T-helper 2 cell treated with Interferon-gamma antibody and Interleukin-4, amounts not matched to agents 5 μg/mL and 100 μg/mL, for 36 hours (primary cell): ENCODE data around the gene ATP6V0C.
"Not testable (repeated sequence)": the region's sequence is repeated elsewhere in the genome, so short reads cannot be mapped to it uniquely, and the experiment has no call there.

ENCODE experiments used
- DNase-seq: peaks from one replicate; pipeline ENCODE4 v3.0.0; 2021; ENCODE audit warnings: low spot score
- H3K27ac Mint-ChIP-seq: one replicate; pipeline ENCODE4 v1.8.0; 2021; ENCODE audit warnings: mild to moderate bottlenecking, mixed read lengths
- H3K27me3 Mint-ChIP-seq: one replicate; pipeline ENCODE4 v1.8.0; 2021; ENCODE audit warnings: low read depth, mixed read lengths
- H3K36me3 Mint-ChIP-seq: one replicate; pipeline ENCODE4 v1.8.0; 2021; ENCODE audit warnings: low read depth, mixed read lengths
- H3K4me1 Mint-ChIP-seq: one replicate; pipeline ENCODE4 v1.8.0; 2021; ENCODE audit warnings: low read depth, mixed read lengths
- H3K4me3 Mint-ChIP-seq: one replicate; pipeline ENCODE4 v1.8.0; 2022; ENCODE audit warnings: mild to moderate bottlenecking, moderate library complexity, mixed read lengths
- H3K9me3 Mint-ChIP-seq: one replicate; pipeline ENCODE4 v1.8.0; 2021; ENCODE audit warnings: mixed read lengths

Gene ATP6V0C

GRCh38 chr16:2529961-2530628 is 16.3 kb downstream of the ATP6V0C start:
- no peak for DNase-seq
- peaks cover 14% of the 10 kb centered on the region for H3K4me1 Mint-ChIP-seq
- H3K9me3 Mint-ChIP-seq, result no peaks in the 10 kb centered on the region
- peaks cover 8% of the 10 kb centered on the region for H3K36me3 Mint-ChIP-seq
- peak overlapping the region; percentile 39 for H3K4me3 Mint-ChIP-seq
- peak overlapping the region; percentile 57 for H3K27ac Mint-ChIP-seq
- no peaks in the 10 kb centered on the region for H3K27me3 Mint-ChIP-seq

- Mint-ChIP-seq H3K27me3 (no peaks in the 10 kb centered on the region), H3K9me3 (no peaks in the 10 kb centered on the region), H3K36me3 (peaks cover 8% of the 10 kb centered on the region), H3K4me1 (peaks cover 14% of the 10 kb centered on the region), H3K27ac (peak overlapping the region; percentile 100), H3K4me3 (peak overlapping the region; percentile 99)
- DNase-seq, result no peak
These were observed 17.0 kb downstream of the ATP6V0C start for GRCh38 chr16:2530629-2531318.

- Mint-ChIP-seq H3K4me3 (peak within 1 kb of the TSS; percentile 99), H3K4me1 (peaks cover 14% of the 10 kb centered on the region), H3K36me3 (peaks cover 4% of the 10 kb centered on the region), H3K27me3 (no peaks in the 10 kb centered on the region), H3K27ac (peak within 1 kb of the TSS; percentile 100), H3K9me3 (no peaks in the 10 kb centered on the region)
- DNase-seq, result no peak
These were observed 17.6 kb downstream of the ATP6V0C start, which contains the start of gene CEMP1 for GRCh38 chr16:2531371-2531695. TSS of gene CEMP1 (minus strand) at chr16:2531408. CDS start at chr16:2531073, 335 bp downstream.

GRCh38 chr16:2531696-2532493 is 18.1 kb downstream of the ATP6V0C start:
- Mint-ChIP-seq H3K9me3 (no peaks in the 10 kb centered on the region), H3K36me3 (peaks cover 4% of the 10 kb centered on the region), H3K4me3 (peak overlapping the region; percentile 99), H3K27ac (peak overlapping the region; percentile 100), H3K4me1 (peaks cover 14% of the 10 kb centered on the region), H3K27me3 (no peaks in the 10 kb centered on the region)
- DNase-seq, result peak; percentile 98

- Mint-ChIP-seq H3K27ac (peak overlapping the region; percentile 100), H3K27me3 (no peaks in the 10 kb centered on the region), H3K36me3 (peaks cover 4% of the 10 kb centered on the region), H3K4me3 (peak overlapping the region; percentile 99), H3K4me1 (peaks cover 18% of the 10 kb centered on the region), H3K9me3 (no peaks in the 10 kb centered on the region)
- DNase-seq, result peak; percentile 67
These were observed 18.9 kb downstream of the ATP6V0C start for GRCh38 chr16:2532494-2533141.

GRCh38 chr16:2533142-2533755 is 19.5 kb downstream of the ATP6V0C start:
- peak overlapping the region; percentile 100 for H3K27ac Mint-ChIP-seq

GRCh38 chr16:2533912-2534311 is 20.2 kb downstream of the ATP6V0C start:
- DNase-seq, result no peak
- Mint-ChIP-seq H3K4me1 (peaks cover 20% of the 10 kb centered on the region), H3K4me3 (peak overlapping the region; percentile 64), H3K36me3 (peaks cover 4% of the 10 kb centered on the region), H3K27me3 (no peaks in the 10 kb centered on the region), H3K27ac (peak overlapping the region; percentile 100), H3K9me3 (no peaks in the 10 kb centered on the region)

More at GRCh38 chr16:2533142-2533755, 19.5 kb downstream of the ATP6V0C start:
- H3K27me3 Mint-ChIP-seq, H3K9me3 Mint-ChIP-seq, DNase-seq, H3K36me3 Mint-ChIP-seq: not testable (repeated sequence)
- H3K4me3 Mint-ChIP-seq, result peak overlapping the region; percentile 99
- H3K4me1 Mint-ChIP-seq, result peaks cover 18% of the 10 kb centered on the region

GRCh38 chr16:2534335-2534734 is 20.6 kb downstream of the ATP6V0C start:
- DNase-seq, result not testable (repeated sequence)

GRCh38 chr16:2535625-2536013 is 21.9 kb downstream of the ATP6V0C start:
- Mint-ChIP-seq H3K36me3 (peaks cover 9% of the 10 kb centered on the region), H3K4me1 (peaks cover 26% of the 10 kb centered on the region), H3K27ac (no peak overlapping the region), H3K9me3 (no peaks in the 10 kb centered on the region), H3K4me3 (no peak overlapping the region), H3K27me3 (no peaks in the 10 kb centered on the region)
- DNase-seq, result no peak

More at GRCh38 chr16:2534335-2534734, 20.6 kb downstream of the ATP6V0C start:
- H3K4me1 Mint-ChIP-seq, result peaks cover 22% of the 10 kb centered on the region
- H3K27ac Mint-ChIP-seq, result peak overlapping the region; percentile 100
- not testable (repeated sequence) for H3K9me3 Mint-ChIP-seq, H3K27me3 Mint-ChIP-seq, H3K36me3 Mint-ChIP-seq
- H3K4me3 Mint-ChIP-seq, result peak overlapping the region; percentile 64

- H3K27me3 Mint-ChIP-seq, result no peaks in the 10 kb centered on the region
- peak within 1 kb of the TSS; percentile 92 for H3K27ac Mint-ChIP-seq
- peak within 1 kb of the TSS; percentile 91 for H3K4me3 Mint-ChIP-seq
- peaks cover 15% of the 10 kb centered on the region for H3K36me3 Mint-ChIP-seq
- peak; percentile 94 for DNase-seq
- H3K4me1 Mint-ChIP-seq, result peaks cover 21% of the 10 kb centered on the region
- H3K9me3 Mint-ChIP-seq, result no peaks in the 10 kb centered on the region
These were observed 24.0 kb downstream of the ATP6V0C start, which contains the start of gene PDPK1 for GRCh38 chr16:2537451-2538379. TSS of gene PDPK1 (plus strand) at chr16:2538021. CDS start at chr16:2538113, 92 bp downstream.

GRCh38 chr16:2539192-2539844 is 25.6 kb downstream of the ATP6V0C start:
- H3K27me3 Mint-ChIP-seq, DNase-seq, H3K9me3 Mint-ChIP-seq: not testable (repeated sequence)
- peaks cover 17% of the 10 kb centered on the region for H3K4me1 Mint-ChIP-seq
- peak overlapping the region; percentile 90 for H3K4me3 Mint-ChIP-seq
- peaks cover 19% of the 10 kb centered on the region for H3K36me3 Mint-ChIP-seq
- peak overlapping the region; percentile 68 for H3K27ac Mint-ChIP-seq

- Mint-ChIP-seq H3K36me3 (peaks cover 19% of the 10 kb centered on the region), H3K4me1 (peaks cover 17% of the 10 kb centered on the region), H3K4me3 (peak overlapping the region; percentile 90)
- H3K27me3 Mint-ChIP-seq, DNase-seq, H3K9me3 Mint-ChIP-seq, H3K27ac Mint-ChIP-seq: not testable (repeated sequence)
These were observed 26.2 kb downstream of the ATP6V0C start for GRCh38 chr16:2539845-2540458.
